NAMALWA (cell line): ENCODE results near the gene RPS6KB2.
"Not testable (repeated sequence)": the region's sequence is repeated elsewhere in the genome, so short reads cannot be mapped to it uniquely, and the experiment has no call there.

ENCODE experiments used
- DNase-seq: peaks from one replicate; pipeline ENCODE4 v3.0.0-alpha.2; 2015; ENCODE audit warnings: low spot score

Gene RPS6KB2

GRCh38 chr11:67410984-67411784 is 17.1 kb upstream of the RPS6KB2 start:
- DNase-seq: no peak

GRCh38 chr11:67411785-67412152 is 16.5 kb upstream of the RPS6KB2 start:
- peak; percentile 53 for DNase-seq

GRCh38 chr11:67412495-67413179 is 15.7 kb upstream of the RPS6KB2 start:
- DNase-seq: no peak

GRCh38 chr11:67413266-67413849 is 14.9 kb upstream of the RPS6KB2 start:
- DNase-seq: no peak

GRCh38 chr11:67415501-67416304 is 12.6 kb upstream of the RPS6KB2 start, which contains the start of gene CARNS1:
TSS of gene CARNS1 (plus strand) at chr11:67415678. CDS start at chr11:67416200, 522 bp downstream.
- no peak for DNase-seq

GRCh38 chr11:67416416-67417335 is 11.6 kb upstream of the RPS6KB2 start:
- DNase-seq: peak; percentile 54

GRCh38 chr11:67417425-67417824 is 10.9 kb upstream of the RPS6KB2 start:
- DNase-seq: no peak

- peak; percentile 63 for DNase-seq
Observed at GRCh38 chr11:67418476-67419281, 9.6 kb upstream of the RPS6KB2 start.

GRCh38 chr11:67419325-67420049 is 8.8 kb upstream of the RPS6KB2 start:
- DNase-seq: no peak

GRCh38 chr11:67420147-67420645 is 8.1 kb upstream of the RPS6KB2 start:
- DNase-seq: no peak

- peak; percentile 94 for DNase-seq
Observed at GRCh38 chr11:67420646-67421429, 7.5 kb upstream of the RPS6KB2 start.

- DNase-seq: no peak
Observed at GRCh38 chr11:67421430-67422031, 6.8 kb upstream of the RPS6KB2 start.

GRCh38 chr11:67422891-67423290 is 5.4 kb upstream of the RPS6KB2 start:
- DNase-seq: no peak

- DNase-seq: no peak
Observed at GRCh38 chr11:67423466-67423865, 4.8 kb upstream of the RPS6KB2 start.

- DNase-seq: no peak
Observed at GRCh38 chr11:67423891-67424613, 4.2 kb upstream of the RPS6KB2 start.

GRCh38 chr11:67427364-67427859 is 882 bp upstream of the RPS6KB2 start:
- not testable (repeated sequence) for DNase-seq

- no peak for DNase-seq
Observed at GRCh38 chr11:67429038-67429668, 859 bp downstream of the RPS6KB2 start.
